ENCODE data around the gene TRIM42.

TRIM42 gene

GRCh38 chr3:140710711-140711389 lies 33.0 kb downstream of the TRIM42 start:
- DNase-seq, result no peak

- no peak for DNase-seq
Observed at GRCh38 chr3:140711390-140712035, 33.6 kb downstream of the TRIM42 start.

GRCh38 chr3:140712301-140712700 lies 34.4 kb downstream of the TRIM42 start:
- no peak for DNase-seq

GRCh38 chr3:140715035-140715434 lies 37.2 kb downstream of the TRIM42 start:
- no peak for DNase-seq

GRCh38 chr3:140717921-140718320 lies 40.1 kb downstream of the TRIM42 start:
- DNase-seq, result peak in 1 of 2 donors; percentile 7

- DNase-seq, result no peak
Observed at GRCh38 chr3:140719841-140720614, 42.2 kb downstream of the TRIM42 start.

- no peak for DNase-seq
Observed at GRCh38 chr3:140723576-140723975, 45.7 kb downstream of the TRIM42 start.

- no peak for DNase-seq
Observed at GRCh38 chr3:140724856-140725812, 47.3 kb downstream of the TRIM42 start.

GRCh38 chr3:140726066-140726465 lies 48.2 kb downstream of the TRIM42 start:
- DNase-seq, result no peak

GRCh38 chr3:140727886-140728285 lies 50.0 kb downstream of the TRIM42 start:
- no peak for DNase-seq

- no peak for DNase-seq
Observed at GRCh38 chr3:140731440-140732119, 53.7 kb downstream of the TRIM42 start.

GRCh38 chr3:140733623-140734022 lies 55.8 kb downstream of the TRIM42 start:
- no peak for DNase-seq

GRCh38 chr3:140736863-140737460 lies 59.1 kb downstream of the TRIM42 start:
- peak; percentile 37 to 53 for DNase-seq

GRCh38 chr3:140742116-140742515 lies 64.3 kb downstream of the TRIM42 start:
- peak in 1 of 2 donors; percentile 4 for DNase-seq

GRCh38 chr3:140748171-140748570 lies 70.3 kb downstream of the TRIM42 start:
- DNase-seq, result no peak

GRCh38 chr3:140748903-140749302 lies 71.0 kb downstream of the TRIM42 start:
- no peak for DNase-seq
